ENCODE results near the gene MED13. TPM values are rescaled to one million over a fixed set of nuclear protein-coding genes. Genes with fewer than 3 reads are reported as not detected.

MED13 gene
- total RNA-seq, 1 experiment from 2014 or later: 60.7 TPM

- Histone ChIP-seq H2BK12ac (ENCODE audit: insufficient read length, low read depth, low read length) (no peak overlapping the region), H4K8ac (replicated peaks; ENCODE audit: insufficient read length, low read depth, low read length) (no peak overlapping the region), H3K27me3 (ENCODE audit: insufficient read depth, low read length) (0 out of 2 replicates have a peak, but pooled peaks cover 2% of the 10 kb centered on the region), H3K4ac (ENCODE audit: low read depth, low read length) (no peak overlapping the region), H3K23ac (ENCODE audit: insufficient read length, low read depth, low read length) (no peak overlapping the region), H3K79me2 (ENCODE audit: insufficient read depth, low read length) (no peaks in the 10 kb centered on the region), H3K4me1 (ENCODE audit: insufficient read depth, low read length) (no peaks in the 10 kb centered on the region; the same call in 1 of the 2 replicates), H2BK15ac (ENCODE audit: low read depth, low read length) (no peak overlapping the region), H3K14ac (ENCODE audit: insufficient read depth, low read length) (no peak overlapping the region), H2AFZ (ENCODE audit: low read length) (no peak overlapping the region), H3K9me3 (ENCODE audit: control insufficient read depth, low read depth, low read length) (no peaks in the 10 kb centered on the region), H3K9ac (ENCODE audit: extremely low read depth, insufficient read length, low read length) (no peak overlapping the region), H2BK20ac (ENCODE audit: low read depth, low read length, poor library complexity, severe bottlenecking) (no peak overlapping the region), H2BK5ac (ENCODE audit: insufficient read length, low read length) (no peak overlapping the region), H3K79me1 (ENCODE audit: insufficient read depth, low read depth, low read length, poor library complexity, severe bottlenecking) (no peaks in the 10 kb centered on the region), H4K20me1 (ENCODE audit: control insufficient read depth, insufficient read depth, insufficient read length) (no peaks in the 10 kb centered on the region), H4K91ac (ENCODE audit: insufficient read length, low read depth, low read length) (no peak overlapping the region), H2AK5ac (ENCODE audit: insufficient read length, low read length) (no peak overlapping the region), H3K23me2 (ENCODE audit: insufficient read length, low read depth, low read length, poor library complexity, severe bottlenecking) (no peaks in the 10 kb centered on the region), H2BK120ac (ENCODE audit: low read depth, low read length, poor library complexity, severe bottlenecking) (no peak overlapping the region), H4K5ac (ENCODE audit: insufficient read length, low read depth, low read length) (no peak overlapping the region), H3K18ac (ENCODE audit: insufficient read length, low read depth, low read length) (no peak overlapping the region), H3K4me2 (ENCODE audit: insufficient read depth, insufficient read length, low read length) (no peak overlapping the region), H3T11ph (ENCODE audit: low read length) (no peak overlapping the region), H3K27ac (ENCODE audit: insufficient read length, low read depth, low read length) (no peak overlapping the region), H3K56ac (ENCODE audit: insufficient read length, low read depth, low read length) (no peak overlapping the region)
- peak; percentile 45 for DNase-seq
- Mint-ChIP-seq H3K36me3 (ENCODE audit: insufficient read depth in 1 of 3, low read depth in 3 of 3) (no peaks in the 10 kb centered on the region), H3K4me1 (peaks cover 16 to 18% of the 10 kb centered on the region in 2 experiments), H3K27me3 (ENCODE audit: low read depth) (no peaks in the 10 kb centered on the region), H3K27ac (peak overlapping the region in 1 of 3 experiments; percentile 45; a peak in 2 of 7 replicates), H3K9me3 (no peaks in the 10 kb centered on the region), H3K4me3 (no peak overlapping the region)
- no peak for TF ChIP-seq CTCF (conservative IDR thresholded peaks at IDR 0.05)
These were observed 36.0 kb upstream of the MED13 start for GRCh38 chr17:62101090-62101489.

Measured in H9 (cell line).